ENCODE results near the gene CLDN22.

The CLDN22 gene

DNA sequence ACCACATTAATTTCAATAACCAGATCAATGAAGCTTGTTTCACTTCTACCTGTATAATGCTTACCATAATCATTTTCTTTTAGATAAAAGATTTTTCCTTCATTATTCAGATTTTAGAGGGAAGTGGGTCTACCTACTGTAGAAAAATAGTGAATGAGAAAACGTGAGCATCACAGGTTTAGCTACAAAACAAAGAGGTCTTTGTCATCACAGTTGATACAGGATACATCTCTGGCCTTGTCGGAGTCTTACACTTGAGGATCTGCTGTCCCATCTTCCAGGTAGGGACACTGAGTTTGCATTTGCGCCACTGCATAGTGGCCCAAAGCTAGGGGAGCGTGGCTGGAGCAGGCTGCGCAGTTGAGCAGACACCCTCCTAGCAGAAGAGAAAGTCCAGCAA, 1.4 kb upstream of the CLDN22 start:
- no peak for DNase-seq (ENCODE audit: low read depth)

DNA sequence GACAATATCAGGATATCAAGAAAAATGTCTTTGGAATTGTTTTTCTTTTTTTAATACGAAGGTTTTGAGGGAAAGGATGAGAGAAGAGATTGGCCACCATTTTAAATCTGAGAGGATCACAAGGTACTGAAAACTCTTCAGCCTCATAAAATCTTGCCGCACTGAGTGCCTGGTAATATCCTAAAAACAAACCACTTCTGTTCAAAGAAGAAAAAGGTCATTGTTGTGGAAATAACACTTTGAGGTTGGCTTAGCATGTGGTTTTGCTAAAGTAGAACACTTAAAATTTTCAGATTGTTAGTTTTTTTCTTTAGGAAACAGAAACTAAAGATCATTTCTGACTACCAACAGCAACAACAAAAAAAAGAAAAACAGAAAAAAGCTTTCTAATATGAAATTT, 1.0 kb upstream of the CLDN22 start:
- DNase-seq (ENCODE audit: low read depth) = no peak

DNA sequence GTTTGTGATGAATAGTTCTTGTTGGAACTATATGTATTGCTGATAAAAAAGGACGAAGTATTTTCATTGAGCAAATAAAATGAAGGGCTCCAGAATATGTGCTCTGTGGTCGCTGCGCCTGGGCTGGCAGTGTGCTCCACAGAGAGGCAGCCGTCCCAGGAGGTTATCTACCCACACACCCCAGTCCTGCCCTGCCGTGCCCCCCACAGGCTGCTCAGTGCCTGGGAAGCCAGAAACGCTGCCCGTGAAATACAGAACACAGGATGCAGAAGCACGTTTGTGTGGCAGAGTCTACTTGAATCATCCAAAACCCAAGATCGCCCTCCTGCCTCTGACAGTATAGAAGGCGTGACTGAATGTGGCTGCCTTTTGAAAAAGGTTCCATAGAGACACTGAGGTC, 1.4 kb downstream of the CLDN22 start:
- no peak for DNase-seq (ENCODE audit: low read depth)

DNA sequence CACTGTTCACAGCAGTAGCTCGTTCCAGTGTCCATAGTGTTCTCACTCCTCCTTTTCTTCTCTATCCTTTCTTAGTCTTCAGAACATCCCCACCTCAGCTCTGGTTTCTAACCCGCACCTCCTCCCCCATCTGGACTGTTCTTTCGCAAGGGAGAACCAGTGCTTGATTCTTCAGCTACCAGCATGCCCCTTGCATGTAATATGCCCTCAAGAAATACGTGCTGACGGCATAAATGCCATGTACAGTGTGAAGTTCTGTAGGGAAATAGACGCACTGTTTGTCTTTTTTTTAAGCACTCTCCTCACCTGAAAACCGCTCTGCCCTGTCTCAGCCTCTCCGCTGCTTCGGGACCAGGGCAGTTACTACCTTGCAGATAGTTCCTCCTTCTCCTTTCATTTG, 5.3 kb downstream of the CLDN22 start:
- DNase-seq (ENCODE audit: low read depth) = no peak

DNA sequence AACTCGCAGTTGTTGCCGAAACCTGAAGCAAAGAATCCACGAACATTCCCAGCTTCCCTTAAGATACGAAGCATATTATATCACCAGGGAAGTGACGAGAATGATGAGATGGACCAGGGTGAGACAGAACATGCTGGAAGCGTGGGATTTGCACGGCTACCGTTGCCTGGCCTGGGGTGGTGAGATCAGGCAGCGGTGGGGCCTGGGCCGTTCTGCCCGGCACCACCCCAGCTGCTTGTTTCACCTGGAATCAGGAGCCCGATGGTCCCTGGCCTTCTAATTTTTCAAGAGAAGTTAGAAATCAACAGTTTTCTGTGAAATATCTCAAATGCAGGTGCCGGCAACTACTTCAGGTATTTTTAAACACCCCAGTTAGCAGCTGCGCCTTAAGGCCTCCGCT, 5.7 kb downstream of the CLDN22 start:
- DNase-seq (ENCODE audit: low read depth) = no peak

DNA sequence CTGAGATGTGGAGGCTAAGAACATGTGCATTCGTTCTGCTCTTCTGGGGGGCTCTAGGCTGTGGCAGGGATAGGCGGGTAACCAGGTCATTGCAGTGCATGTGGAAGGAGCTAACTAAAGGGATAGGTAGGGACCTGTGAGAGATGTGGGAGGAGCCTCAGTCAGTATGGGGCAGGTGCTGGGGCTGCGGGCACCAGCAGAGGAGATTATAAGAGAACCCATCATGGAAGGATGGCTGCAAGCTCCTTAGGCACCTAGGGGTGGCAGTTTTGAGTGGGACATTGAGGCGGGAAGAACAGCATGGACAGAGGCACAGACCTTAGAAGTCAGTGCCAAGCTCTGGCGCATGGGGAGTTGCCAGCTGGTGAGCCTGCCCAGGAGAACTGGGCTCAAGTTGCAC, 7.2 kb downstream of the CLDN22 start:
- no peak for DNase-seq (ENCODE audit: low read depth)

DNA sequence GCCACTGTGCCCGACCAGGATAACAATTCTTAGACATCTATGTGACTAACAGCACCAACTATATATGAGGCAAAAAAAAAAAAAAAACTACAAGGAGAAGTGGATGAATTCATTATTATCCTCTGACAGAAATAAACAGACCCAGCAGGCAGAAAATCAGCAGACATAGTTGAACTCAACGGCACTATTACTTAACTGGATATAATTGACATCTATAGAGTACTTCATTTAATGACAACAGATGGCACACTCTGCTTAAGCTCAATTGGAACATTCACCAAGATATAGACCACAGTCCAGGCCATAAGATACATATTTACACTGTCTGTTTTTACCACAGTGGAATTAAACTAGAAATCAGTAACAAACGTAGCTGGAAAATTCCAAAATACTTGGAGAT, 13.3 kb downstream of the CLDN22 start:
- DNase-seq (ENCODE audit: low read depth) = no peak

DNA sequence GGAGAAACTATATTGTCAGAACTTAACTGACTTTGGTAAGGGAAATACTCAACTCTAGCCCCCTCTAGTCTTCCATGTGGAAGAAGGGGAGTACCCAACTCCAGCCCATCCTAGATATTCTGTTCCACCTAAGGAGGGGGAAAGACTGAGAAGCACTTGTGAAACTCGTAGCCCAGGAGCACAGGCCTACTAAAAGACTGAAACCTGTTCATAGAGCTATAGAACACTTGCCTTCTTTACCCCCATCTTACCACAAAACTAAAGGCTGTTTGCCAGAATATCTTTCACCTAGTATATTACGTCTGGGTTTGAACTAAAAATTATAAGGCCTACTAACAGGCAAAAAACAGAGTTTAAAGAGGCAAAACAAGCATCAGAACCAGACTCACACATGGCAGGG, 15.5 kb downstream of the CLDN22 start:
- DNase-seq (ENCODE audit: low read depth) = no peak

DNA sequence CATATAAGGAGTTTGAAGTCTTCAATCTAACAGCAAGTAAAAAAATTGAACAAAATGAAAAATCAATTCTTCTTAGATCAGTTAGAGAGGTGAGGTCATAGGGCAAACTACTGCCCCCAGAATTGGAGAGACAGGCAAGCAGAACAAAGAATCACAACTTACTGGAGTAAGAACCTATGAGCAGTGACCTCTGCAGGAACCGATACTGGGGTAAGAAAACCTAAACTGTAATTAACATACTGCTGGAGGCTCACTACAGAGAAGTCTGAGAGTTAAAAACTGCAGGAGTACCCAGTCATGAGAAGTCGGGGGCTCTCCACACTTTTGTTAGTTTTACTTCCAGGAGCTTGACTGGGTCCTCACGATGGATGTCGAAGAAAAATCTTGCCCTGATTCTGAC, 16.0 kb downstream of the CLDN22 start:
- no peak for DNase-seq (ENCODE audit: low read depth)

DNA sequence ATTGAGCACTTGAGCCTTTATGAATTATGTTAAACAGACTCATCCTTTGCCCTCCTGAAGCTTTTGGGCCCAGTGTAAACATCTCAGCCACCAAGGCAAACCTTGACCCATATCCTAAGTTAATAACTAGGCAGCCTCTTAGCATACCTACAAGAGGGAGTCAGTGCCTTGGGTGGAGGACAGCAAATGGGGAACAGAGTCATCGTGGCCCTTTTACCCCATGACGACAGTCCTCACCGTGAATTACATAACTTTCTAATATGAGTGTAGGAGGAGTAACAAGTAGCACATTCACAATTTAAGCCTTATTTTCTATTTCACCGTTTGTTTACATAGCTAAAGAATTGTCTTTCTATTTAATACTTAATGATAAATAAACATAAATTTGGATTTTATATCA, 16.8 kb downstream of the CLDN22 start:
- no peak for DNase-seq (ENCODE audit: low read depth)

DNA sequence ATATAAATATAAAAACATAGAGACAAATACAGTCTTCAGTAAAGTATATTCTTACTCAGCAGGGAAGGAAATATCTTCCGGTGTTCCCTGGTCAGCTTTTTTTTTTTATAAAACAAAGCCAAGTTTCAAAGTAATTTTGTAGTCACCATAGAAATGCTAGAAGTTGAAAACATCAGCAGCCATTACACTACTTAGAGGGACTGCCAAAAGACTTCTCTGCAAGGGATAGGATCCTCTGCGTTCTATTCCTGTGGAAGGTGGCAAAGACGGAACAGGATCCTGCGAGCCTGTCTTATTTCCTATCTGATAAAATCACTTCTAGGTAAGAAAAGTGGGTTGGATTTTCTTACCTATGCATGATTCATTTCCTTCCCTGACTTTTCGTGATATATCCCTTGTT, 19.4 kb downstream of the CLDN22 start:
- no peak for DNase-seq (ENCODE audit: low read depth)

DNA sequence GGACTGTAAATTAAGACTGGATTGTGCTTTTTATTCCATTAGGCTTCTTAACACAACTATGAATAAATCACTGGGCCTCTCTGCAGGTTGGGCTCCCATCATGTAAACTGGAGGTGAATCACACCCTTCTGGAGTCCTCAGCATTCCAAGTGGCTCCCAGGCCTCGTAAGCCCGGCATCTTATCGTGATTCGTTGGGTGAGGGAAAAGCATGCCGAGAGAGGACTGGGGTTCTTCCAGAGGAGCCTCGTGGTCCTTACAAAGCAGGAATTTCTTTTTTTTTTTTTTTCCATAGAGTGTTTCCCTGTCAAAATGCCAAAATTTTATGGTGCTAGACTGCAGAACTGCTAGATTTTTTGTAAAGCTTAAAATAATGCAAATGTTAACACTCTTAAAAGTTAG, 20.0 kb downstream of the CLDN22 start:
- DNase-seq (ENCODE audit: low read depth) = no peak

DNA sequence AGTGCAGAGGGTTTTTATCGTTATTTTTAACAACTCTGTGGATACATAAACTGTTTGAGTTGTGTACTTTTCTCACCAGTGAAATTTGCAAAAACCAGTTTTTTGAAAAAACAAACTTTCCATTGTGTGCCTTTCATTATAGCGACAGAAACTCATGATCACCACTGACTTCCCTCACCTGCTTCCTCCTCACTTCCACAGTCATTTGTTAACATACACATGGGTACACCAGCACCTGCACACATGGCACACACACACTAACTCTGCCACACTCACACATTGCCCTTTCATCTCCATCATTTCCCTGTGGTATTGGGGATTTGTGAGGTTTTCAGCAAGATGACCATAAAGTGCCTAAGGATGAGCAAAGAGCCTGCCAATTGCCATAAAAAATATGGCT, 20.6 kb downstream of the CLDN22 start:
- DNase-seq (ENCODE audit: low read depth) = no peak

DNA sequence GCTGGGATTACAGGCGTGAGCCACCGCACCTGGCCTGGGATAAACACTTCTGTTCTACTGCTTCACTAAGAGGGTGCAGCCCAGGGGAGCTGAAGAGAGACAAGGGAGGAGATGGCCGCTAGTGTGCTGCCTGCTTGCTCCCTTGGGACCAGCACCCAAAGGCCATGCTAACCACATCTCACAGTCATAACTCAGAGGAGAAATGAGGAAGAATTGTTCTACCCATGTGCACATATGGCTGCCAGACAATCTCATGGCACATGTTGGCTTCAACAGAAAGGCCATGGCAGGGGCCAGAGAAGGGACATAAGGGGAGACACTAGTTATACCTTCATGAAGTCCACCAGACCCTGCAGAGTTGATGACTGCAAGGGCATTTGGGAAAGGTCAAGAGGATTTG, 22.4 kb downstream of the CLDN22 start:
- no peak for DNase-seq (ENCODE audit: low read depth)

DNA sequence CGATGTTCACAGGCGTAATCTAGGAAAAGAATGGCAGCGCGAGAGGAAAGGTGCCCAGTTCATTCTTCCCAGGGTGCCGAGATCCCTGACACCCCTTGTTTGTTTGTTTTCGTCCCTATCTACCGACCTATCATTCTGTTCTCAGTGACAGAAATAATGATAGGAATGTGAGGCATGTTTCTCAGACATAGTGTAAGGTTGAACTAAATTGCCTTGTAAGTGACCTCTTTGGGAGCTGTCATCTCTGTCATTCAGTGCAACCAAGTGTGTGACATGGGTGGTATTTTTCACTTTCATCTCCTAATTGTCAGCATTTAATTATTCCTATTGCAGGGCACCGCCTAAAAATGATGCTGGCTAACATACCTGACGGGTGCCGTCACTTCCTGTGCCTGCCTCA, 24.4 kb downstream of the CLDN22 start:
- no peak for DNase-seq (ENCODE audit: low read depth)

DNA sequence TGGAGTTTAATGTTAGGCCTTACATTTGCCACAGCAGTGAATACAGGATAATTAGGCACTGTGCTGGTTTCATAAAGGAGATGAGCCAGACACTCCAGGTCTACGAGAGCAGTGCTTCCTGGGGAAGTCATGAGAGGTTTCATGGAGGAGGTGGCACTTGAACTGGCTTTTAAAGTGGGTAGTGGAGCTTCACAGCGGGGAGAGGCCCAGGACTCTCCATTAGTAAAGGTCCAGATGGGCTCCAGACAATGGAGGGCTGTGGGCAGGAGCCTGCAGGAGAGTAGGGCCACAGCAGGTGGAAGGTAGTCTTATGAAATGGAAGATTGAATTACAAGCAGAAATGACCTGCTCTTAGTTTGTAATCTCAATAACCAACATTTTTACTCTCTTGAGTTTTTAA, 29.0 kb downstream of the CLDN22 start:
- no peak for DNase-seq (ENCODE audit: low read depth)

DNA sequence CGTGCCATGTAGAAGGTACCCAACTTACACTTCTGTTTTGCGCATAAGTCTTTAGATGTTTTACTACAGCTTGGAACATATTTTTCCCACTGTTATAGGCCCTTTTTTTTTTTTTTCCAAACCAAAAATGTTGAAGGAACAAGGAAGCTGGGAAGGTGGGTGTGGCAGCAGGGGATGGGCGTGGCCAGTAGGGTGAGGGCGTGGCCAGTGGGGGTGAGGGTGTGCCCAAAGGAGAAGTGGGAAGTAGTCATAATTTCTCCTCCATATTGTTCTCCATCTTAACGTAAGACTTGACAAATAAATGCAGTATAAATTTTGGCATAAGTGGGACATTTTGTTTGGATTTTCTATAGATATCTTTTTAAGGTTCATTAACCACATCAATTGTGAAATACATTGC, 30.4 kb downstream of the CLDN22 start:
- DNase-seq (ENCODE audit: low read depth) = no peak

DNA sequence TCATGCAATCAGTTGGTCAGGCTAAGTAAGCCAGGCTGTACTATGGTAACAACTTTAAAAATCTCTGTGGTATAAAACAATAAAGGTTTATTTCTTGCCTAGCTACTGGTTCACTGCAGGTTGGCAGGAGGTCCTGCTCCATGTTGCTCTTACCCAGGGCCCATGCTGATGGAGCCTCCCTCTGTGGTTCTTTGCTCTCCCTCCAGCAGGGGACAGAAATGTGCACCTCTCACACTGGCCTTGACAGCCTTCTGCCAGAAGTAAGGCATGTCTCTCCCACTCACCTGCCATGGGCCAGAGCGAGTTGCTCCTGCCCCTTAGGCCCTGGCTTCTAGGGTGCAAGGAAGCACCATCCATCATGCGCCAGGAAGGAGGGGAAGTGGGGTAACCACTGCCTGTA, 31.1 kb downstream of the CLDN22 start:
- no peak for DNase-seq (ENCODE audit: low read depth)

DNA sequence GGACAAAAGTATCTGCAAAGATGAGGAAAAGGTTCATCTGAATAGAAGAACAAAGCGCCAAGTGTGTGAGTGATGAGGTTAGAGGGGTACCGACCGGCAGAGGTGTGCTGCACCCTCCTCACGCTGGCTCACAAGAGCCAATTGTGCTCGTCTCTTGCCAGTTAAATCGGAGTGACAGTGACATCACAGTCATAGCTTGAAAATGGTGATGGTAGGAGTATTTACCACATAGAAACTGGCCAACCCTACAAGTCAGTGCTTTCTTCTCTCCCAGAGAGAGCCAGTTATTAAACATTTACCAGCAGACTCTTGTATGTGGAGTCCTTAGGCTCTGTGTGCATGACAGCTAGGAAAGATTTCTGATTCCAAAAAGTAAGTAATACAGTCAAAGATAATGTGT, 32.4 kb downstream of the CLDN22 start:
- no peak for DNase-seq (ENCODE audit: low read depth)

DNA sequence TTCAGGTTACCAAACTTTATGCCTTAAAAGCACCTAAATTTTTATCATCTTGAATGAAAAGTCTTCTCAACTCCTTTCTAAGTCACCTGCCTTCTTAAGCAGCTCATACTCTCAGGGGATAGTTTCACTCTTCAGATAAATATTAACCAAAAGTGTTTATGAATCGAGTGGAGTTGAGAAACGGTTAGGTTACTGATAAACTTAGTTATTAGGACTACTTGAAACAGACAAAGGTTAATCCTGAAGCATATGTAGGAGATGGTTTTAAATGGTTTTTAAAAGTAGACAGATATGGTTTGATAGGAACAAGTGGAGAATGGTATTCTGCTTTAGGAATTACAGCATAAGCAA, 32.8 kb downstream of the CLDN22 start:
- DNase-seq (ENCODE audit: low read depth) = no peak

DNA sequence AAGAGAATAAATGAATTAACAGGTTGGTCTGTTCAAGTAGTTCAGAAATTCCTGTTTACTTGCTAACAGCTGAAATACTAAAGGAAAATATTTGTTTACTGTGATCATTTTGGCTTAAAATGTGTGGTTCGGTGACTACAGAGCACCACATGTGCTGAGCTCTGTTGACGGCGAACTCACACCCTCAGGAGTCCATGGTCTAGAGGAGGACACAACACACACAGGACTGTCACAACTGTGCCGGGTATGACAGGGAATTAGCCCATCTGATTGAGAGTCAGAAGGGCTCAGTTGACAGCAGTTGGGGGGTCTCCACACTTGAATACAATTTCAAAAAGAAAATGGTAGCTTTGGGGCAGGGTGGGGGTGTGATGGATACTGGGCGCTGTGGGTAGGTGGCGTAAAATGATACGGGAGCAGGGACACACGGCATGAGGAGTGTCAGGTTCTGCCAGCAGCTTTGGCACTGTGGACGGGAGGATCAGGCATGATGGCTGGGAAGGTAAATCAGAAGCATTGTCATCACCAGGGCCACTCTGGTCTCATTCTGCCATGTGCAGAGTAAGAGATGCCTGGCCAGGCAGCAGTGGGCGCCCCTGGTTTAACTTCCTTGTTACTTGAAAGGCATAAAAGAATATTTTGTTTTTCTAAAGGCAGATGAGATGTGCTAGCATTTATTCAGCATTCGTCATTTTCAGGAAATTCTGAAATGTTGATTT, 33.3 kb downstream of the CLDN22 start:
- no peak for DNase-seq (ENCODE audit: low read depth)

DNA sequence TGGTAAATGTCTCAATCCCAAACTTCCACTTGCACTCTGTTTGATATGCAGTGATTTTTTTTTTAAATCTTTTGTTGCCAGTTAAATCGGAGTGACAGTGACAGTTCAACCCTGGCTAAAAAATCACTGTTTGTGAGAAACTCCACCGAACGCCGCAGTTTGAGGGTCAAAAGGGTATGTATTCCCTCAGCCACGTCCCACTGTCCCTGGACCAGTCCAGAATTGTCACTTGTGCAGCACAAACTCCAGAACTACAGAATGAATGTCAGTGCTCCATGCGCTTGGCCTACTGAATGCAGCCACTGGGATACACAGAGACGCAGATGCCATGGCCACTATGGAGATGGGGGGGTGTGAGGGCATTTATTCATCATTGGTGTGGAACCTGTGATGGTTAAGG, 34.2 kb downstream of the CLDN22 start:
- no peak for DNase-seq (ENCODE audit: low read depth)

DNA sequence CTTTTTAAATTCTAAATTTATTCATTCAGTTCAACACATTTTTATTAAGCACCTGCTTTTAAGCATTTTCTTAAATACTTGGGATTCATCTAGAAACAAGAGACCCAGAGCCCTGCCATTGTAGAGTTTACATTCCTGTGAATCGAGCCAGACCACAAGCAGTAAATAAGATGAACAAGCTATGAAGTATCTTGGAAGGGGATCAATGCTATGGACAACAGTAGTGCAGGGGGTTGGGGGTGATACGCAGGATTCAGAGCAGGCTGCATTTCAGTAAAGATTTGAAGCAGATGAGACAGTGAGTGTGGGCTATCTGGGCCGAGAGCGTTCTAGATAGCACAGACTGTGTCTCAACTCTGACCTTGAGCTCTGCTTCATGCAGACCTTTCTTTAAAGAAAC, 35.1 kb downstream of the CLDN22 start:
- DNase-seq (ENCODE audit: low read depth) = no peak

DNA sequence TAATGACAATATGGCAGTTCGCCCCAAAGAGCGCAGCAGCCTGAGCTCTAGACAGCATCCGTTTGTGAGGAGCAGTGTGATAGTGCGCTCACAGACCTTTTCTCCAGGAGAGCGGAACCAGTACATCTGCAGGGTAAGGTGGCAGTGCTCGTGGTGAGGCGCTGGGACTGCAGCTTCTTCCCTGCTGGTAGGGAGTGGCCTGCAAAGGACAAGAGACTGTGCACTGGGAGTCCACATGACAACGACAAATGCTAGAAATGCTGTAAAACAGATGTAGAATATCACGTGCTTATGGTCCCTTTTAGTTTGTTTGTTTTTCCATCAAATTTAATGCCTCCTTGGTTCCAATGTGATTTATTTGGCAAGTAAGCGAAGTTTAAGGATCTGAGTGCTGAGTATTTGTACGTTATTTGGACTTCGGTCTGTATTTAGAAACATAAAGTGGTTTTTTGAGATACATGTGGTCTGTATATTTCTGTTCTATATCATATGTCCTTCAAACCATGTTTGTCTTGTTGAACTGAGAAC, 35.8 kb downstream of the CLDN22 start:
- DNase-seq (ENCODE audit: low read depth) = no peak

DNA sequence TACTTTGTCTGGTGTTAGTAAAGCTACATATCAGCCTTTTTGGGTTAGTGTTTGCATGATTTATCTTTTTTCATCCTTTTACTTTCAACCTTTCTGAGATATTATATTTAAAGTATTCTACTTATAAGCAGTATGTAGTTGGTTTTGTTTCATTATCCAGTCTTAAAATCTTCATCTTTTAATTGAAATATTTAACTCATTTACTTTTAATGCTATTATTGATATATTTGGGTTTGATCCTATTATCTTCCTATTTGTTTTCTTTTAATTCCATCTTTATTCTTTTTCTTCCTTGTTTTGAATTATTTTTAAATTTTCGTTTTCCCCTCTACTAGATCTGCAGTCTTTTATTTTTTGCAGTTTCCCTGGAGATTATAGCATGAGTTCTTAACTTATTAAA, 44.0 kb downstream of the CLDN22 start:
- no peak for DNase-seq (ENCODE audit: low read depth)
